Raji (cell line): ENCODE results near the gene CCDC198.

ENCODE experiments used
- POLR2A ChIP-seq: IDR thresholded peaks from 2 replicates; pipeline ENCODE4 v1.6.1; 2011; ENCODE audit warnings: low read depth, low read length, control low read depth; ENCODE audit not compliant: insufficient read depth

CCDC198 gene

GRCh38 chr14:57493467-57494181, at the start of gene CCDC198:
Gene CCDC198, minus strand, starts transcription at chr14:57493857. Its CDS starts 142 bp downstream, at chr14:57493715.
- TF ChIP-seq POLR2A: no peak

- no peak for TF ChIP-seq POLR2A
Observed at GRCh38 chr14:57533214-57533613, 39.6 kb upstream of the CCDC198 start.

GRCh38 chr14:57530571-57530970, 36.9 kb upstream of the CCDC198 start:
- no peak for TF ChIP-seq POLR2A

- TF ChIP-seq POLR2A: no peak
Observed at GRCh38 chr14:57526942-57527341, 33.3 kb upstream of the CCDC198 start.

- no peak for TF ChIP-seq POLR2A
Observed at GRCh38 chr14:57519043-57519442, 25.4 kb upstream of the CCDC198 start.

- TF ChIP-seq POLR2A: no peak
Observed at GRCh38 chr14:57512220-57512619, 18.6 kb upstream of the CCDC198 start.

- no peak for TF ChIP-seq POLR2A
Observed at GRCh38 chr14:57508756-57509155, 15.1 kb upstream of the CCDC198 start.

GRCh38 chr14:57502586-57503254, 9.1 kb upstream of the CCDC198 start:
- TF ChIP-seq POLR2A: no peak

- TF ChIP-seq POLR2A: no peak
Observed at GRCh38 chr14:57501039-57501557, 7.4 kb upstream of the CCDC198 start.

GRCh38 chr14:57498659-57499058, 5.0 kb upstream of the CCDC198 start:
- TF ChIP-seq POLR2A: no peak

- TF ChIP-seq POLR2A: no peak
Observed at GRCh38 chr14:57498035-57498434, 4.4 kb upstream of the CCDC198 start.

- no peak for TF ChIP-seq POLR2A
Observed at GRCh38 chr14:57495416-57495815, 1.8 kb upstream of the CCDC198 start.

GRCh38 chr14:57492859-57493258, 798 bp downstream of the CCDC198 start:
- no peak for TF ChIP-seq POLR2A

- no peak for TF ChIP-seq POLR2A
Observed at GRCh38 chr14:57491640-57492039, 2.0 kb downstream of the CCDC198 start.

GRCh38 chr14:57487771-57488170, 5.9 kb downstream of the CCDC198 start:
- no peak for TF ChIP-seq POLR2A

GRCh38 chr14:57486767-57487379, 6.8 kb downstream of the CCDC198 start:
- no peak for TF ChIP-seq POLR2A

- no peak for TF ChIP-seq POLR2A
Observed at GRCh38 chr14:57485635-57486034, 8.0 kb downstream of the CCDC198 start.

- no peak for TF ChIP-seq POLR2A
Observed at GRCh38 chr14:57482120-57482519, 11.5 kb downstream of the CCDC198 start.
